Duodenal mucosa (tissue), 2 donors: ENCODE results near the gene NR3C2.
"Not testable (repeated sequence)": the region's sequence is repeated elsewhere in the genome, so short reads cannot be mapped to it uniquely, and the experiment has no call there.

Experiments used
- H3K27ac ChIP-seq: one replicate; pipeline ENCODE4 v1.7.0; 2013; ENCODE audit warnings: low read depth, low read length
- H3K27me3 ChIP-seq, 2 donors: one replicate each; pipeline ENCODE4 v1.7.0; 2013; ENCODE audit warnings: low read length in 2 of 2, control low read depth in 1 of 2; ENCODE audit not compliant: insufficient read depth in 2 of 2, control insufficient read depth in 1 of 2
- H3K36me3 ChIP-seq, 2 donors: one replicate each; pipeline ENCODE4 v1.7.0; 2013; ENCODE audit warnings: low read length in 2 of 2, control low read depth in 1 of 2; ENCODE audit not compliant: insufficient read depth in 2 of 2, control insufficient read depth in 1 of 2
- H3K4me1 ChIP-seq, 2 donors: one replicate each; pipeline ENCODE4 v1.7.0; 2013; ENCODE audit warnings: low read length in 2 of 2, control low read depth in 1 of 2; ENCODE audit not compliant: insufficient read depth in 2 of 2, control insufficient read depth in 1 of 2
- H3K4me3 ChIP-seq, 2 donors: one replicate each; pipeline ENCODE4 v1.7.0; 2013; ENCODE audit warnings: low read length in 2 of 2, low read depth in 1 of 2
- H3K9ac ChIP-seq, 2 donors: one replicate each; pipeline ENCODE4 v1.7.0; 2013; ENCODE audit warnings: low read length in 2 of 2, low read depth in 1 of 2
- H3K9me3 ChIP-seq, 2 donors: one replicate each; pipeline ENCODE4 v1.7.0; 2013; ENCODE audit warnings: low read length in 2 of 2, control low read depth in 1 of 2; ENCODE audit not compliant: control insufficient read depth in 1 of 2

Gene NR3C2

GRCh38 chr4:148151806-148152205 is 290.4 kb downstream of the NR3C2 start:
- Histone ChIP-seq H3K27ac (no peak overlapping the region), H3K4me1 (peaks cover 0 to 3% of the 10 kb centered on the region in 2 donors), H3K4me3 (no peak overlapping the region)

GRCh38 chr4:148145475-148145874 is 296.7 kb downstream of the NR3C2 start:
- no peaks in the 10 kb centered on the region for H3K9me3 ChIP-seq
- H3K4me1 ChIP-seq, result no peaks in the 10 kb centered on the region
- H3K9ac ChIP-seq, result no peak overlapping the region
- peaks cover 0 to 15% of the 10 kb centered on the region in 2 donors for H3K36me3 ChIP-seq
- no peak overlapping the region for H3K4me3 ChIP-seq
- H3K27me3 ChIP-seq, result no peaks in the 10 kb centered on the region
- no peak overlapping the region for H3K27ac ChIP-seq

More at GRCh38 chr4:148151806-148152205, 290.4 kb downstream of the NR3C2 start:
- Histone ChIP-seq H3K27me3 (no peaks in the 10 kb centered on the region), H3K9me3 (no peaks in the 10 kb centered on the region), H3K36me3 (peaks cover 0 to 12% of the 10 kb centered on the region in 2 donors), H3K9ac (no peak overlapping the region)

- H3K4me3 ChIP-seq, result no peak overlapping the region
- H3K9ac ChIP-seq, result no peak overlapping the region
- no peaks in the 10 kb centered on the region for H3K27me3 ChIP-seq
- H3K4me1 ChIP-seq, result no peaks in the 10 kb centered on the region
- H3K36me3 ChIP-seq, result peaks cover 0 to 15% of the 10 kb centered on the region in 2 donors
- no peaks in the 10 kb centered on the region for H3K9me3 ChIP-seq
- no peak overlapping the region for H3K27ac ChIP-seq
Measured at GRCh38 chr4:148143174-148143573, 299.0 kb downstream of the NR3C2 start.

- H3K9ac ChIP-seq, result no peak overlapping the region
- H3K27ac ChIP-seq, result no peak overlapping the region
- H3K27me3 ChIP-seq, result no peaks in the 10 kb centered on the region
- peaks cover 0 to 9% of the 10 kb centered on the region in 2 donors for H3K36me3 ChIP-seq
- no peaks in the 10 kb centered on the region for H3K9me3 ChIP-seq
- no peak overlapping the region for H3K4me3 ChIP-seq
- H3K4me1 ChIP-seq, result no peaks in the 10 kb centered on the region
Measured at GRCh38 chr4:148141501-148141900, 300.7 kb downstream of the NR3C2 start.

GRCh38 chr4:148126825-148127224 is 315.4 kb downstream of the NR3C2 start:
- Histone ChIP-seq H3K4me3 (no peak overlapping the region), H3K9ac (no peak overlapping the region), H3K4me1 (no peaks in the 10 kb centered on the region), H3K27me3 (no peaks in the 10 kb centered on the region), H3K27ac (no peak overlapping the region), H3K36me3 (peaks cover 3 to 5% of the 10 kb centered on the region in 2 donors), H3K9me3 (peaks cover 14 to 26% of the 10 kb centered on the region in 2 donors)

- Histone ChIP-seq H3K36me3 (peaks cover 3 to 10% of the 10 kb centered on the region in 2 donors), H3K4me3 (no peak overlapping the region), H3K9me3 (peaks cover 14 to 26% of the 10 kb centered on the region in 2 donors), H3K27me3 (no peaks in the 10 kb centered on the region), H3K27ac (no peak overlapping the region), H3K4me1 (no peaks in the 10 kb centered on the region), H3K9ac (no peak overlapping the region)
Measured at GRCh38 chr4:148124512-148124911, 317.7 kb downstream of the NR3C2 start.

- peaks cover 13 to 15% of the 10 kb centered on the region in 2 donors for H3K36me3 ChIP-seq
- H3K9me3 ChIP-seq, result peaks cover 14 to 26% of the 10 kb centered on the region in 2 donors
- H3K27me3 ChIP-seq, H3K4me3 ChIP-seq, H3K27ac ChIP-seq, H3K9ac ChIP-seq, H3K4me1 ChIP-seq: not testable (repeated sequence)
Measured at GRCh38 chr4:148123161-148123560, 319.1 kb downstream of the NR3C2 start.

GRCh38 chr4:148120216-148120615 is 322.0 kb downstream of the NR3C2 start:
- Histone ChIP-seq H3K9me3 (peaks cover 13 to 20% of the 10 kb centered on the region in 2 donors), H3K27ac (no peak overlapping the region), H3K9ac (no peak overlapping the region), H3K4me1 (no peaks in the 10 kb centered on the region), H3K36me3 (peaks cover 17 to 23% of the 10 kb centered on the region in 2 donors), H3K4me3 (no peak overlapping the region), H3K27me3 (no peaks in the 10 kb centered on the region)

- Histone ChIP-seq H3K4me3 (no peak overlapping the region), H3K9me3 (peaks cover 5 to 6% of the 10 kb centered on the region in 2 donors), H3K27ac (no peak overlapping the region), H3K9ac (no peak overlapping the region), H3K4me1 (no peaks in the 10 kb centered on the region), H3K27me3 (no peaks in the 10 kb centered on the region), H3K36me3 (peaks cover 21 to 27% of the 10 kb centered on the region in 2 donors)
Measured at GRCh38 chr4:148118633-148119032, 323.6 kb downstream of the NR3C2 start.

- no peaks in the 10 kb centered on the region for H3K27me3 ChIP-seq
- H3K4me3 ChIP-seq, result no peak overlapping the region
- peaks cover 2% of the 10 kb centered on the region in 2 donors for H3K9me3 ChIP-seq
- H3K27ac ChIP-seq, result no peak overlapping the region
- no peak overlapping the region for H3K9ac ChIP-seq
- peaks cover 23 to 32% of the 10 kb centered on the region in 2 donors for H3K36me3 ChIP-seq
- no peaks in the 10 kb centered on the region for H3K4me1 ChIP-seq
Measured at GRCh38 chr4:148118179-148118578, 324.0 kb downstream of the NR3C2 start.

- Histone ChIP-seq H3K27ac (no peak overlapping the region), H3K4me1 (no peaks in the 10 kb centered on the region), H3K4me3 (no peak overlapping the region), H3K27me3 (no peaks in the 10 kb centered on the region), H3K9ac (no peak overlapping the region), H3K9me3 (no peaks in the 10 kb centered on the region), H3K36me3 (peaks cover 18 to 39% of the 10 kb centered on the region in 2 donors)
Measured at GRCh38 chr4:148116969-148117368, 325.2 kb downstream of the NR3C2 start.
